ENCODE measurements around the gene MLANA.

DNA sequence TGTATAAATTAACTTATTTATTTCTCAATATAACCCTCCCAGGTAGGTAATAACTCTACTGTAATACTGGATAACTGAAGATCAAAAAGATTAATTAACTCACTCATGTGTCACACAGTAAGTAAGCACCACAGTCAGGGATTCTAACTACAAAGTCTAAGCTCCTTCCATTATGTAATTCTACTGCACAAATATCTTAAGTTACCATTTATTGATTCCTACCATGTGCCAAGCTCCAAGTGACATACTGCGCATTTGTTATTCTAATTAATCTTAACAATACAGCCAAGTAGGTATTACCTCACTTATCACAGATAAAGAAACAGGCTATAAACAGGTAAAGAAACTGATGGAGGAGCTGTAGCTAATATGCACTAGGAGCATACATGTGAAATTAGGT is 66.5 kb downstream of the MLANA start:
- TF ChIP-seq CTCF (IDR thresholded peaks at IDR 0.05 in 2 of 3, conservative IDR thresholded peaks at IDR 0.05 in 1 of 3; ENCODE audit: control insufficient read depth in 2 of 3, extremely low read depth in 1 of 3, insufficient read depth in 1 of 3, low read depth in 3 of 3, low read length in 3 of 3) (no peak), SIN3A (IDR thresholded peaks at IDR 0.05; ENCODE audit: low read depth, low read length) (no peak), TAF1 (IDR thresholded peaks at IDR 0.05; ENCODE audit: borderline replicate concordance, low read depth, low read length) (no peak), EZH2 (IDR thresholded peaks at IDR 0.05; ENCODE audit: borderline replicate concordance, control insufficient read depth, low read depth, low read length) (no peak), JUNB (IDR thresholded peaks at IDR 0.05) (no peak), SMAD5 (IDR thresholded peaks at IDR 0.05; ENCODE audit: low read depth) (no peak)
